ENCODE measurements around the gene SCLY. TPM values are rescaled to one million over a fixed set of nuclear protein-coding genes. Genes with fewer than 3 reads are reported as not detected.

The SCLY gene
- total and polyA plus RNA-seq, 2 of the 13 experiments (the other 11 are each of a cell fraction or from before 2014, with no cell fraction given): 27.9 to 38.6 TPM

DNA sequence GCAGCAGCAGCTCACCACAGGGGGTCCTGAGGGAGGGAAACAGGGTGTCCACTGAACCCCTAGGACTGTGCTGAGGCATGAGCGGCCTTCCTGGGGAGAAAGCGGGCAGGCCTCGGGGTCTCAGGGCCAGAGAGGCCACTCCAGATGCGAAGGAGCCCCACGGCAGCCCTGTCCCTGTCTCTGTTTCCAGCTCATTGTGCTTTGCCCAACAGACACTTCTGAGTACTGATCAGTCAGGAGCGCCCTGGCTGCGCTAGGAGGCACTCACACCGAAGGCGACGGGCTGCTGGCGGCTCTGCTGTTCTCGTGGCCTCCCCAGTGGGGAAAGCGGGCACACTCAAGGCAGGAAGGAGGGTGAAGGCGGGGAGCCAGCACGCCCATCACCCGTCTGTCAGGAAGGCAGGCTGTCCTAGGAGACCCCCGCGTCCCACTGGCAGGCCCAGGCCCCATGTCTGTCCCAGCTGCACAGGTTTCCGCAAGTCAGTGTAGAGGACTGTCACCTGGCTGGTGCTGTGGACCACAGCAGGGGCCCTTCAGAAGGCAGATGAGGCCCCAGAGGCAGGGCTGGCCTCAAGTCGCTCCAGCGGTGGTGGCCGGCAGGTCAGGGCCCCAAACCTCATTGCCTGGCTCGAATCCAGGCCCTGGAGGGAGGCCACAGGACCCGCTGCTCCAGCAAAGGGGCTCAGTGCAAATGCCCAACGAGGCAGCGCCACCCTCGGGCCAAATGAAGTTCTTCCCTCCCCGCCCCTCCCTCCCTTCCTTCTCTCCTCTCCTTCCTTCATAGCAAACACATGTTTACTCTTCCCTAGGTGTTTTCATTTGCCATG, 46.1 kb downstream of the SCLY start (continued):
- no peak for TF ChIP-seq AHR (CRISPR knock-in tag; IDR thresholded peaks at IDR 0.05)
- TF ChIP-seq DPF2 (CRISPR knock-in tag; IDR thresholded peaks at IDR 0.05; ENCODE audit: borderline replicate concordance, low read depth): no peak
- no peak for TF ChIP-seq TEF (CRISPR knock-in tag; IDR thresholded peaks at IDR 0.05)
- no peak for TF ChIP-seq ZNF841 (CRISPR knock-in tag; IDR thresholded peaks at IDR 0.05; ENCODE audit: borderline replicate concordance)
- TF ChIP-seq HNRNPL (IDR thresholded peaks at IDR 0.05; ENCODE audit: low read depth, low read length): no peak
- TF ChIP-seq JDP2 (CRISPR knock-in tag; IDR thresholded peaks at IDR 0.05; ENCODE audit: borderline replicate concordance): no peak
- no peak for TF ChIP-seq MED8 (CRISPR knock-in tag; IDR thresholded peaks at IDR 0.05; ENCODE audit: insufficient replicate concordance)
- no peak for TF ChIP-seq CCDC6 (CRISPR knock-in tag; IDR thresholded peaks at IDR 0.05)
- 0 out of 2 replicates have a peak, but pooled peaks have one; percentile 28 for TF ChIP-seq CREBL2 (CRISPR knock-in tag; IDR thresholded peaks at IDR 0.05; ENCODE audit: borderline replicate concordance)
- no peak for TF ChIP-seq MXI1 (IDR thresholded peaks at IDR 0.05; ENCODE audit: borderline replicate concordance, low read depth, low read length)
- TF ChIP-seq ZNF33A (CRISPR knock-in tag; IDR thresholded peaks at IDR 0.05; ENCODE audit: borderline replicate concordance): no peak
- TF ChIP-seq HIVEP1 (CRISPR knock-in tag; IDR thresholded peaks at IDR 0.05): no peak; the same call in 1 of the 2 replicates
- no peak for TF ChIP-seq PAWR (CRISPR knock-in tag; IDR thresholded peaks at IDR 0.05; ENCODE audit: borderline replicate concordance)
- TF ChIP-seq GPBP1L1 (CRISPR knock-in tag; IDR thresholded peaks at IDR 0.05): no peak
- no peak for TF ChIP-seq SYNCRIP (IDR thresholded peaks at IDR 0.05; ENCODE audit: insufficient read depth, low read depth, low read length)
- TF ChIP-seq KAT7 (CRISPR knock-in tag; IDR thresholded peaks at IDR 0.05; ENCODE audit: borderline replicate concordance): 0 out of 2 replicates have a peak, but pooled peaks have one; percentile 56
- TF ChIP-seq, protein P1, sequence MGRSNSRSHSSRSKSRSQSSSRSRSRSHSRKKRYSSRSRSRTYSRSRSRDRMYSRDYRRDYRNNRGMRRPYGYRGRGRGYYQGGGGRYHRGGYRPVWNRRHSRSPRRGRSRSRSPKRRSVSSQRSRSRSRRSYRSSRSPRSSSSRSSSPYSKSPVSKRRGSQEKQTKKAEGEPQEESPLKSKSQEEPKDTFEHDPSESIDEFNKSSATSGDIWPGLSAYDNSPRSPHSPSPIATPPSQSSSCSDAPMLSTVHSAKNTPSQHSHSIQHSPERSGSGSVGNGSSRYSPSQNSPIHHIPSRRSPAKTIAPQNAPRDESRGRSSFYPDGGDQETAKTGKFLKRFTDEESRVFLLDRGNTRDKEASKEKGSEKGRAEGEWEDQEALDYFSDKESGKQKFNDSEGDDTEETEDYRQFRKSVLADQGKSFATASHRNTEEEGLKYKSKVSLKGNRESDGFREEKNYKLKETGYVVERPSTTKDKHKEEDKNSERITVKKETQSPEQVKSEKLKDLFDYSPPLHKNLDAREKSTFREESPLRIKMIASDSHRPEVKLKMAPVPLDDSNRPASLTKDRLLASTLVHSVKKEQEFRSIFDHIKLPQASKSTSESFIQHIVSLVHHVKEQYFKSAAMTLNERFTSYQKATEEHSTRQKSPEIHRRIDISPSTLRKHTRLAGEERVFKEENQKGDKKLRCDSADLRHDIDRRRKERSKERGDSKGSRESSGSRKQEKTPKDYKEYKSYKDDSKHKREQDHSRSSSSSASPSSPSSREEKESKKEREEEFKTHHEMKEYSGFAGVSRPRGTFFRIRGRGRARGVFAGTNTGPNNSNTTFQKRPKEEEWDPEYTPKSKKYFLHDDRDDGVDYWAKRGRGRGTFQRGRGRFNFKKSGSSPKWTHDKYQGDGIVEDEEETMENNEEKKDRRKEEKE (IDR thresholded peaks at IDR 0.05): no peak
- no peak for TF ChIP-seq NBN (conservative IDR thresholded peaks at IDR 0.05)
- TF ChIP-seq MTA1 (CRISPR knock-in tag; IDR thresholded peaks at IDR 0.05; ENCODE audit: borderline replicate concordance): peak; percentile 39; the same call in 1 of the 2 replicates
- TF ChIP-seq SOX5 (CRISPR knock-in tag; IDR thresholded peaks at IDR 0.05; ENCODE audit: borderline replicate concordance): no peak
- TF ChIP-seq, protein P2, sequence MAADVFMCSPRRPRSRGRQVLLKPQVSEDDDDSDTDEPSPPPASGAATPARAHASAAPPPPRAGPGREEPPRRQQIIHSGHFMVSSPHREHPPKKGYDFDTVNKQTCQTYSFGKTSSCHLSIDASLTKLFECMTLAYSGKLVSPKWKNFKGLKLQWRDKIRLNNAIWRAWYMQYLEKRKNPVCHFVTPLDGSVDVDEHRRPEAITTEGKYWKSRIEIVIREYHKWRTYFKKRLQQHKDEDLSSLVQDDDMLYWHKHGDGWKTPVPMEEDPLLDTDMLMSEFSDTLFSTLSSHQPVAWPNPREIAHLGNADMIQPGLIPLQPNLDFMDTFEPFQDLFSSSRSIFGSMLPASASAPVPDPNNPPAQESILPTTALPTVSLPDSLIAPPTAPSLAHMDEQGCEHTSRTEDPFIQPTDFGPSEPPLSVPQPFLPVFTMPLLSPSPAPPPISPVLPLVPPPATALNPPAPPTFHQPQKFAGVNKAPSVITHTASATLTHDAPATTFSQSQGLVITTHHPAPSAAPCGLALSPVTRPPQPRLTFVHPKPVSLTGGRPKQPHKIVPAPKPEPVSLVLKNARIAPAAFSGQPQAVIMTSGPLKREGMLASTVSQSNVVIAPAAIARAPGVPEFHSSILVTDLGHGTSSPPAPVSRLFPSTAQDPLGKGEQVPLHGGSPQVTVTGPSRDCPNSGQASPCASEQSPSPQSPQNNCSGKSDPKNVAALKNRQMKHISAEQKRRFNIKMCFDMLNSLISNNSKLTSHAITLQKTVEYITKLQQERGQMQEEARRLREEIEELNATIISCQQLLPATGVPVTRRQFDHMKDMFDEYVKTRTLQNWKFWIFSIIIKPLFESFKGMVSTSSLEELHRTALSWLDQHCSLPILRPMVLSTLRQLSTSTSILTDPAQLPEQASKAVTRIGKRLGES (CRISPR knock-in tag; IDR thresholded peaks at IDR 0.05; ENCODE audit: borderline replicate concordance): no peak
